Stimulated activated CD4-positive, alpha-beta T cell treated with anti-CD3 and anti-CD28 coated beads, Interleukin-15, amount 100 ng/mL, for 24 hours (primary cell): ENCODE results near the gene DYSF.

Source experiments
- DNase-seq: peaks from one replicate; pipeline ENCODE4 v3.0.0-alpha.2; 2020

DYSF gene

DNA sequence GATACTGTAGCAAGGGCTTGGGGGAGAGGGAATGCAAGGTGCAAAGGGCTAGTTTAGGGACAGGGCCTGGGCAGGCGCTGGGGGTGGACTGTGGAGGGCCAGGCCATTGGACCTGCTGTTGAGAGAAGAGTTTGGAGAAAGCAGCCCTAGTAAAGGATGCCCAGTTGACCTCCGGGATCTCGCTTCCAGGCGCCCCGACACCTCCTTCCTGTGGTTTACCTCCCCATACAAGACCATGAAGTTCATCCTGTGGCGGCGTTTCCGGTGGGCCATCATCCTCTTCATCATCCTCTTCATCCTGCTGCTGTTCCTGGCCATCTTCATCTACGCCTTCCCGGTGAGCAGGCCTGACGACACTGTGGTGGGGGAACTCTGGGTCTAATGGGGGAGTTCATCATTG, 229.0 kb downstream of the DYSF start:
- DNase-seq: no peak

DNA sequence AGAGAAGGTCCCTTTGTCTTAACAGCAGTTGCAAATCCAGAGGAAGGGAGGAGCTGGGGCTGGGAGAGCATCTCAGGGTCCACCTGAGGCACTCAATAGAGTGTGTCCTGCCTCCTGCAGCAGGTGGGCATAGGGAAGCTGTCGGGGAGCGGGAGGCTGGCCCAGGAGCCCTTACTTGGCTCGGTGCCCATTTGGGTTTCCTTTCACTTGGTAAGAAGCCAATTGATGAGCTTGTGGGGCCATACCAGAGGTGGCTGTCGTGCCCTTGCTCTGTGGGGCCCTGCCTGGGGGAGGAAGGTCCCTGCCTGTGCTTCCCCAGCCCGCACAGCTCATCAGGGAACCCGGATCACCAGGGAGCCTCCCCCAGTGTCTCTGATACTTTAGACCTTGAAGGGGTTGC, 229.7 kb downstream of the DYSF start:
- DNase-seq: no peak

DNA sequence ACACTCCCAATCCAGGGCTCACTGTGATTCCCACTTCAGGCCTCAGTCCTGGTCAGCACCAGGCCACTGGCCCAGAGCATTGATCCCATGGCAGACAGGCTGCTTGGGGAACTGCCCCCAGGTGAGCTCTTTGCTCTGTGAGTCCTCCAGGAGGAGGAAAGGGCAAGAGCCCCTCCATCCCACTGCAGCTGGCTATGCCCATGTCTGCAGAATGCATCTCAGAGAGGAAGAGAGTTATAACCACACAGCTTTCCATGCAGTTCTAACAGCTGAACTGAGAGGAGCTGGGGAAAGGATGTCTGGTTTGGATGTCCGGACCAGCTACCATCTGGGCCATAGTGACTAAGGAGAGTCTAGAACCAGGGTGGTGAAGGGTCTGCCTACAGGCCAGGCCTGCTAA, 230.3 kb downstream of the DYSF start:
- no peak for DNase-seq

DNA sequence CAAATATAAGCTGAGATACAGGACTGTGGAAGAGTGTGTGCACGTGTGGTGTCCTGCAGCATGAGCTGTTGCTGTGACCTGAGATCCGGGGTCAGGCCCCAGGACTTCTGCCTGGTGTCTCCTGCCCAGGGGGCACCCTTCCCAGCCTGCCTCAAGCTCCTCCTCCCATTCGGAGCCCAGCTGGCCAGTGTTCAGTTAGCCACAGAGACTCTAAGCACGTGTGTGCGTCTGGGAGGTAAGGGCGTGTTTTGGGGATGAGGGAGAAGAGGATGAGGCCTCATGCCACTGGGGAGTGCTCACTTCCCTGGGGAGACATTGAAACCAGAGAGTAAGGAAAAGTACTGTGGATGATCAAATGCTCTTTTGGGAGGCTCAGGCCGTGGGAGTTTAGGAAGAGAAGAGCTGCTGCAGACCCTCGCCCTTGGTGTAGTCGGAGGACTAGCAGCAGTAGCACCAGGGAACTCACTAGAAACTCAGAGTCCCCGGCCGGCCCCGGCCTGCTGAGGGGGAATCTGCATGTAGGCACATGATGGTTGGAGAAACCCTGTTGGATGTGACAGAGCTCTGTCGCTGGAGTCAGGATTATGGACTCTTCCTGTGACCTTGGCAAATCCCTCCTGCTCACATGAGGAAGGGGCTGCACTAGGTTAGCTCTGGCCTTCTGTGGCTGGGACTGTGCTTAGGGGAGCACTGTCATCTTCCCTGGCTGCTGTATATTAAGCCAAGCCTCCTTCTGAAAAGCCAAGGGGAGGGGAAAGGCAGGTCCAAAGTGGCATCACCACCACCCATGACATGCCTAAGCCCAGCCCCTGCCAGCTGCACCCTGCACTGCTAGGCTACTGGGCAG, 231.1 kb downstream of the DYSF start:
- no peak for DNase-seq

DNA sequence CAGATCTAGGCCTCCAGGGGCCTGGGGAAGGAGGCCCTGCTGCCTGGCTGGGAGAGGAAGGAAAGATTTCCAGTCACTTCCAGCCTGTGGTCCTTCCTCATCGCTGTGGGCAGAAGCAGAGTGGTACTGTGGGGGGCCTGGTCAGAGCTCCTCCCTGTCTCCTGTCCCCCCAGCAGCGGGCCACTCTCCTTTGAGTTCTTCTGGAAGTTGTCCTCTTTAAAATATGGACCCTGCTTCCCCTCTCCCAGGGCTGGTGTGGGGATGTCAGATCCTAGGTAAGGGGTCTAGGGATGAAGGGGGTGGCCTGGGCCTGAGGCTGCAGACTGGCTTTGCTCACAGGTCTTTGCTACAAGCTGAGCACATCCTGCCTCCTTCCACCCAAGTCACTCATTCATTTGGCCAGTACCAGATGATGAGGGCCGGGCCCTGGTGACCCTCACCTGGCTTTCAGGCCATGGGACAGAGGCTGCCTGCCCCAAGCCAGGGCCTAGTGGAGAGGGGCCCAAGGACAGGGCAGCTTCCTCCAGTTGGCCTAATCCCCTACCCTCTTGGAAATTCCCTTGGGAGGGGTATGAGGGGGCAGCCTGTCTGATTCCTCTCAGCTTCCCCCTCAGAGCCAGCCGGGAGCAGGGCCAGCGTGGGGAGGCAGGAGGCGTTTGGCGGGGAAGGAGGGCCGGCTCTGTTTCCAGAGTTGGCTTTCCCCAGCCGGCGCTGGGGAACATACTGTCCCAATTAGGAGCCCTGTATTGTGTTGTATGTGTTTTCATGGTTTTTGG, 231.9 kb downstream of the DYSF start:
- DNase-seq: no peak

DNA sequence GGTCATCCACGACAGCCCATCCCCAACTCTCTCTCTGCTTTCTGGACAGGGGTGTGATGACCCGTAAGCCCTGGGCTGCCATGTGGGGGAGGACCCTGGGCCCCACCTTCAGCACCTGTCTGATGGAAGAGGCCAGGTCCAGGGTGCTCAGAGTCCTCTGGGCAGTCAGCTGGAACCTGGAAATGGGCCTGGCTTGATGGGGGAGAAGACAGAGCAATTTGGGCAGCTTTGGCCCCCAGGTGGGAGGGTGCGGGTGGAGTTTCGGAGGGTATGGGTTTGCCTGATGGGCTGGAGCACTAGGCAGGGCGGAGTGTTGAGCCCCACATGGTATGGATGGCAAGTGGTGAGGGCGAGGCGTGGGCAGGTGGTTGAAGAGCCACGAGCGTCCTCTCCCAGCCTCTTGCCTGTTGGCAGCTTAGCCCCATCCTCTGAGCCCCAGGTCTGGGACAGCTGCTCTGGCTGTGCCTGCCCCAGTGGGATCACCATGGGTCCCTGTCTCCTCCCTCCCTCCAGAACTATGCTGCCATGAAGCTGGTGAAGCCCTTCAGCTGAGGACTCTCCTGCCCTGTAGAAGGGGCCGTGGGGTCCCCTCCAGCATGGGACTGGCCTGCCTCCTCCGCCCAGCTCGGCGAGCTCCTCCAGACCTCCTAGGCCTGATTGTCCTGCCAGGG, 232.7 kb downstream of the DYSF start:
- DNase-seq: no peak

DNA sequence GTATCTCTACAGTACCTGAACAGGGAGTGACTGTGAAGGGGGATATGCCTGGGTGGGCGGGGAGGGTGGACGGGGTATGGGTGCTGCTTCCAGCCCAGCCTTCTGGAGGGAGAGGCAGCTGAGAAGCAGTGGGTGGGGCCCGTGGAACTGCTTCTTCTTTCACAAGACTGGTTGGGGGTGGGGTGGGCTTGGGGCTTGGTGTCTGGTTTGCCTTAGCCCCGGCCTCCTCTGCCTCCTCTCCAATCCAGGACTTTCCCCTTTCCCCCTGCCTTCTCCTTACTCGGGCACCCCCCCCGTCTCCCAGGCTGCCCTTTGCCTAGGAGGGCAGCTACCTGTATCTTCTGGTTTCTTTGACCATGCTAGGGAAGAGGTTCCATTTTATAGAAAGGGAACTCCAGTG, 233.4 kb downstream of the DYSF start:
- no peak for DNase-seq

DNA sequence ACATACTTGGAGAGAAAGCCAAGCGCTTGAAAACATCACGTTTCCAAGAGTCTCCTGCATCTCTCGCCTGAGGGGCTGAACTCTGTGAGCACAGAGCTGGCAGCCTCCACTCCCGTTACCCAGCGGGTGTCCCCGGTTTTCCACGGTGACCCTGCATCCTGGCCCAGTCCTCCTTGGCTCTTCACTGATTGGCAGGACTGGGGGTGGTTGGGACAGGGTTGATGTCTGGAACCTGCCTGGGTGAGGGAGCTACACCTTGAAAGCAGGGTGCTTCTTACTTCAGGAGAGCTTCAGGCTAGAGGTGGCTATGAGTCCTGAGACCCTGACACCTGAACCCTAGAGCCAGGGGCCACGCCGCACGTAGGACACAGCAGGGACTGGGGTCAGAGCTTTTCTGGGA, 234.1 kb downstream of the DYSF start:
- DNase-seq: no peak

DNA sequence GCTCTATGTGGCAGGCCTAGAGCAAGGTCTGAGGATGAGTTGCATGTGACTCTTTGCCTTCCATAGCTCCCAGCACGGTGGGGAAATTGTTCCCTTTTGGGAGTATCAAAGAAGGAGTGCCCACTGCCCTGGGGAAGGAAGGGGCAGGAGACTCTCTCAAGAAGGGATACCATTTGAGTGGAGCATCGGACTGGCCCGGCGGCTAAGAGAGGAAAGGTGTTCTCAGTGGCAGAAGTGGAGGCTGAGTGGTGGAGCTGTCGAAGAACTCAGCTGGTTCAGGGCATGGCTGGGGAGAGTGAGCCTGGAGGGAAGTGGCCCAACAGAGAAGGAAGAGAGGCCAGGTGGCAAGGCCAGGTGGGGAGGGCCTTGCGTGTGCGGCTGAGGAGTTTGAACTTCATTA, 235.2 kb downstream of the DYSF start:
- no peak for DNase-seq

DNA sequence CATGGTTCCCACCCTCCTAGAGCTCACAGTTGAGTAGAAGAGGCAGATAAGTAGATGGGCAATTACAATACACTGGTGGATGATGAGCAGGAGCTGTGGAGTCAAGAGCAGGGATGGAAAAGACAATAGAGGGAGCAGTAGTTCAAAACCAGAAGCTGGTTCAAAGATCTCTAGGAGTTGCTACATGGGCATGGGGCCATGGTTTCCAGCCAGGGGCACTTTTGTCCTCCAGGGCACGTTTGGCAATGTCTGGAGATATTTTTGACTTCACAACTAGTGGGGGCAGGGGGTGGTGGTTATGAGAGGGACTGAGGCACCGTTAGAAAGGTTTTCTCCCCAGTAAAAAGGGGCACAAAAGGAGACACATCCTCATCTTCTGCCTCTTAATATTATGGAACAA, 236.0 kb downstream of the DYSF start:
- no peak for DNase-seq

DNA sequence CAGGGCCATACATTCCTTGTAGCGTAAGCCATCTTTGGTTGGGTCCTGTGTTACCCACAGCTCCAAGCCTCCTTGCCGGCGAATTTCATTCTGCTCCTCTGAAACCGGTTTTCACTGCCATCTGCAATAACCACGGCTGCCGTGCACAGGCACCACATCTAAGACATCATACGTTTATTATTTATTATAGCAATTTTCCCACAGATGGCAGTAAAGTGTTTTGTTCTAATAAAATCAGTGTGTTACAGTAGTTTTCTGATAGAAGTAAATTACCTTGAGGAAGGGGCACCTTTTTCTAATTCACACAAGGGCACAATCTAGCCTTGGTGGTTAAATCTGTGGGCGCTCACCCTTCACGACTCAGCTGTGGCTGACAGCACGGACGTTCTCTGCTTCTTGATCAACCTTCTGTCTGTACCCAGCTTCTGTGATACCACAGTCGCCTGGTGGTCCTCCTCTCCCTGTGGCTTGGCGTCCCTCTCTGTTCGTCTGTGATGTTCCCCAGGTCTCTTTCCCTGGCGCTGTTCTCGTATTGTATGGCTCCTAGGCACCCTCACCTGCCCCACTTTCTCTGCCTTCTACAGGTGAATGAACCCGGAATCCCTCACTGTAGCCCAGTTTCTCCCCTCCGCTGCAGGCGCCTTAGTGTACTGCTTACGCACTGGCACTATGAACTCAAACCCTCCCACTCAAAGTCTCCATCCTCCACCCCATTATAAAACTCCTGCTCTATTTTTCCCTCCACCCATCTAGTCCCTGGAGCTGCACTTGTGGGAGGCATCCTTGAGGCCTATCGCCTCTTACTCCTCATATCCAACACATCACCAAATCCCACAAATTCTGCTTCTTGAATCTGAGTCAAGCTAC, 236.8 kb downstream of the DYSF start:
- no peak for DNase-seq

DNA sequence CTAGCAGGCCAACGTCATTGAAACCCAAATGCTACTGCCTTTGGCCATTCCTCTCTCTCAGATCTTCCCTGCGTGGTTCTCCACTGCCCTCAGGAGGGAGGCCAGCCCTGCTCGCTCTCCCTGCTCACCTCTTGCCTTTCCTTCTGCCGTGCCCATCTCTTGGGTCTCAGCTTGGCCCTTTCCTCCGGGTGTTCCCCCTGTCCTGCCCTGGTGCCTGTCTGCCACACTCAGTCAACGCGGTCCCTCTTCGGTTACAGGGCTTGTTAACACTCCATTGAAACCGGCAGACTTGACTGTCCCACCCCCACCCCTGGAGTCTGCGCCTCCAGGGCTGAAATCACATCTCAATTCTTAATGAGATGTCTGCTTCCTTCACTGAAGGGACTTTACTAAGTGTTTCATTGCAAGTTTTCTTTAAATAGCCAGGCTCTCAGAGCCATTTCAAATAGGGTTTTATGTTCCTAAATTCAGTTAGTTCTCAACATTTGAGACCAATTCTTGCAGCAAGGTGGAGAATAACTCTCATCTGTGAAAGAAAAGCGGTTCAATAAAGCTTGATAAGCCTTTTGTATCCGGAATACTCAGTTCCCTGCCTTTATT, 237.6 kb downstream of the DYSF start:
- no peak for DNase-seq

DNA sequence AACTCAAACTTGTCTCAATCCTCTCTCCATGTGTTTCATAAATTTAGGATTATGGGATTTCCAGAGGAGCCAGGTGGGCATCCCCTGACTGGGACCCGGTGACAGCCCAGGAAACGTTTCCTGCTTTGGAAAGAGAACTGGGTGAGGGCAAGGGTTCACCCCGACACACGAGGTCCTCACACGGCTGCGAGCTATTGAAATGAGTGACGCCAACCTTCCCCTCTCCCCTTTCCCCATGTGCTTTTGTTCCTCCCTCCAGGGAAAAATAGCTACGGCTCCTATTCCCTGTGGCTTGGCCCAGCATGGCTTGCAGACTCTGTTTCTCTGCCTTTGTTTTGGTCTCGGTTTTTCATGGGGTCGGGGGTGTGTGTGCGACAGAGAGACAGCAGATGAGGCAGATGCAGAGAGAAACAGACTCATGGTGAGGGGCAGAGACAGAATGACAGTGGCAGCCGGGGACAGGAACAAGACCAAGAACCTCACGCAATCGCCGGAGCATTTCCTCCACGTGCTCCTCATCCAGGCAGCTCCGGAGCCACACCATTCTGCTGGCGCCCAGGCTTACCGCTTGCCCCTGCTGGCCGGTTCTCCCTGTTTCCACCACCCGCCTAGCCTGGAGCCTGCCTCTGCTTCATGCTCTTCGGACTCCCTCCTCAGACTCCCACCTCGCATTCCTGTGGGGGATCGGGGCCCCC, 238.5 kb downstream of the DYSF start:
- no peak for DNase-seq

DNA sequence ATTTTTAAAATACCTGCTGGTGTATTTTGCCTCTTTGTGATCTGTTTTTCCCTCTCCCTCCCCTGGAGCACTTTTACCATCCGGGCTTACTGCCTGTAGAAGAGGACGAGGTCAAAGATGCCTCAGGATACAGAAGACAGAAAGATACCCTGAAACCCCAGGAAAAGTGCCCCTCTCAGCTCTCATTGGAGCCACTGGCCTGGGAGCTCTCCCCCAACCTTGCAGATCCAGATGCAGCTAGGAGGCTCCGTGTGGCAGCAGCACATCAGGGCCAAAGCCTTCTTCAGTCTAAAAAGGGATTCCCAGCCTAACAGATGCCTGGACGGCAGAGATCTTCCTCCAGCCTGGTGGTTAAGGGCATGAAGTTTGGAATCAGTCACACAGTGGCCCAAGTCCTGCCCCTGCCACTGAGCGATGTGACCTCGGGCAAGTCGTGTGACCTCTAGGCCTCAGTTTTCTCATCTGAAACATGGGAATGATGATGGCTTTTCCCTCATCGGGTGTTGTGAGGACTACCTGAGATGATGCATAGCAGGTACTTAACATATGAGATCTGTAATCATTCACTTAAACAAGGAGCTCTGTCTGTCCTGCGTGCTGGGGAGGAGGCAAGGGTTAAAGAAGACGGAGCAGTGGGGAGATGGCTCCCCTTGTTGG, 239.4 kb downstream of the DYSF start:
- no peak for DNase-seq

DNA sequence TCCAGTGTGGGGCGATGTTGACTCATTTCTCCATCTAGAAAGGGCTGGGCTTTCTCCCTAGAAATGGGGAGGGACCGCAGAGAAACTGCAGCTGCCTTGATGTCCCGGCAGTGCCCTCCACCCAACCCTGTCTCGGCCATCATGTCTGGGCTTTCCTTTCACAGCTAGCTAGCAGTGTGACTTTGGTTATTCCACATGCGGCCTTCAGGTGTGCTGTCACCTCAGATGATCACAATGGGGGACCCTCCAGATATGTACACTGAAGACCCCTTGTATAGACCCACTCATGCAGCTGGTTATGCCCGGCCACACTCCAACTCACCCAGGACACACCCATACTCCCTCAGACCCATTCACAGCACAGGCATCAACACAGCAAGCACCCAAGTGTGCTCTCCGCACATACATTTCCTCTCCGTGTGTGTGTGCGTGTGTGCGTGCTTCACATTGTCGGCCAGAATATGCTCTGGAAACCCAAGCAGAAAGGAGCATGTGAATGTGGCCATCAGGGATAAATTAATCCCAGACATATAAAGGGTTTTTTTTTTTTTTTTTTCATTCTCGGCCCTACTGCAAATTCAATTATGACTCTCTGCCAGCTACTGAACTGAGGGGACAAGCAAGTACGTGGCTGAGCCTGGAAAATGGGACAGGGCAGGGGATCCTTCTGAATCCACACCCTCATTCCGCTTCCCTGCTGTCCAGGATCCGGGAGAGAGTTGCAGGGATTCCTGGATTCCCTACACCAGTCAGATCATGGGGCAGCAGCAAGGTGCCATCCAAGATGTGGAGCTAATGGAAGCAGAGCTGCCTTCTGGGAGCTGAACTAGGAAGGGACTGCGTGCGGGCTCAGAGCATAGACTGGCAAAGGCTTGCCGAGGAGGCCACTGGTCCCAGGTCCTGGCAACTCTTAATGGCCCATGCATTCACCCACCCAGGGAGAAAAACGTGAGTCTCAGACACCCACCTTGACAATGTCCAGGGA, 240.2 kb downstream of the DYSF start:
- DNase-seq: no peak

DNA sequence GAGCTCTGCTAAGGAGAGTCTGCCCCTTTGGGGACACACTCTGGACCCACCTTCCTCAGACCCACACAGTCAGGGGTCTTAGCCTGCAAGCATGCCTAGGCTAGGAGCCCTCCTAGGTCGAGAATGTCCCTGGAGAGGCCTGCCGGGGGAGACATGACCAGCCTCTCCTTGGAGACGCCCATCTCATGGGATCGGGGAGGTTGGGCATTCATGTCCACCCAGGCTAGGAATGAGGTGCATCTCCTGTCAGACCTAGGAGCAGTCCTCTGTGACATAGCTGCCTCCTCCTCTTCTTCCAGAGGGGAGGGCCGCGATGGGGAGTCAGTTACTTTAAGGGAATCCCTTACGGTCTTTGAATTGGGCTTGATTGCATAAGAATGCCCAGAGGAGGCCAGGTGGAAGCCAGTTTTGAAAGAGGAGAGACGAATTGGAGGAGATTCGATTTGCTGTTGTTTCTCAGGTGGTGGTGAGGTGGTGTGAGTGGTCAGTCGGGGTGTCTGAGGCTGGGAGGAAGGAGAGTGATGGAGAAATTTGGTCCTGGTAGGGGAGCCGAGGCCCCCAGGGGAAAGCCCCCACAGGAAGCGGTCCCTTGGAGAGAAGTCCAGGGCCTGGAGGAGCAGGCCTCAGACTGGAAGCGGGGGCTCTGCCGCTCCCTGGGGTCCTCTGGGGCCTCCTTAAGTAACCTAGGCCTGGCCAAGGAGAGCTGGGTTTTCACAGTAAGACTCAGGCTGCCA, 241.3 kb downstream of the DYSF start:
- no peak for DNase-seq

DNA sequence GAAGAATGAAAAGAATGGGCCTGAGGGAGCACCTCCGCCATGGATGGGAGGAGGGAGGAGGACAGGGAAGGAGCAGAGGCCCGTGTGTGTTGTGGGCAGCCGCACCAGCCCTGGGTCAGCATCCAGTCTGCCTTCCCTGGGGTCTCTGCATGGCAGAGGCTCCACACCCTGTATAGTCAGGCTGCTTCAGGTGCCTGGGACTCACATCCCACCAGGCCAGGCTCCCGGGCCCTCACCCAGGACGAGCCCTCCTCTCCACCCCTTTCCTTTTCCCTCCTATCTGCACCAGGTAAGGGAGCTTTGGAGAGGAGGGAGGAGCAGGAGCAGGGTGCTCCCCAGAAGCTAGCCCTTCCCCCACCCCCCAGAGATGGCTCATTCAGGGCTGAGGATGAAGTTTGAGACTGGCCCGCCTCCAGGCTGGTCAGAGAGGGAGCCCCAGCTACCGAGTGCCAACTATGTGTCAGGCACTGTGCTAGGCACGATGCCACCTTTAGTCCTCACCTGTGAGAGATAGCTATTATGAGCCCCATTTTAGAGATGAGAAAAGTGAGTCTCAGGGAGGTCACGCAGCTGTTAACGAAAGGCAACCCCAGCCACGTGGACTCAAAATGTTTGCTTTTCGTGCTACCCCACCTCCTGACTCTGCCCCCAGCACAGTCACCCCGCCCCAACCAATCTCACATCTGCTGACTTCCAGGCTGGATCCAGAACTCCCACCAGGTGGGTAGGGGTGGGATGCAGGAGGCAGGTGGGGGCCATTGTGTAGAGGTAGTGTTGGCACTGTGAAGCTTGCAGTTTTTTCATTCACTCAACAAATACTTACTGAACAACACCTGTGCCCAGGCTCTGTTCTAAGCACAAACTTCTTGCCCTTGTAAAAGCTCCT, 242.1 kb downstream of the DYSF start:
- DNase-seq: no peak

DNA sequence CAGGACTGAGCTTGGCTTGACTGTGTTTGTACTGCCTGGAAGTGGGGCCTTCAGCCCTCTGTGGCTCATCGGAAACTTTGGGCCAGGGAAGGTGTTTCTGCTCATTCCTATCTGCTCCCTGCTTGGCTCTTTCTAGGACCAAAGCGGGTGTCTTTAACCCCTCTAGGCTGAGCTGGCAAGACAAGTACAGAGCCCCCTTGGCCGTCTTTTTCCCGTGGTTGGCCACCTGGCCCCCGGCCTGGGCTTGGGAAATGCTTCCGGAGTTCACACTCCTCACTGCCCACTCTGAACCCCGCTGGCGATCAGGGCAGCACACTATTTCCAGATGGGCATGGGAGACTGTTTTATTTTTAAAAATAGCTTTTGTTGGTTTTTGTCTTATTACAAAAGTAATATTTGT, 243.0 kb downstream of the DYSF start:
- no peak for DNase-seq
